Activated T-cell treated with anti-CD3 and anti-CD28 coated beads for 24 hours (primary cell): ENCODE measurements around the gene FAIM.
"Not testable (repeated sequence)": the region's sequence is repeated elsewhere in the genome, so short reads cannot be mapped to it uniquely, and the experiment has no call there.

Experiments used
- DNase-seq: peaks from one replicate; pipeline ENCODE4 v3.0.0-alpha.2; 2020; ENCODE audit warnings: low read depth

FAIM gene, protein sequence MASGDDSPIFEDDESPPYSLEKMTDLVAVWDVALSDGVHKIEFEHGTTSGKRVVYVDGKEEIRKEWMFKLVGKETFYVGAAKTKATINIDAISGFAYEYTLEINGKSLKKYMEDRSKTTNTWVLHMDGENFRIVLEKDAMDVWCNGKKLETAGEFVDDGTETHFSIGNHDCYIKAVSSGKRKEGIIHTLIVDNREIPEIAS

DNA sequence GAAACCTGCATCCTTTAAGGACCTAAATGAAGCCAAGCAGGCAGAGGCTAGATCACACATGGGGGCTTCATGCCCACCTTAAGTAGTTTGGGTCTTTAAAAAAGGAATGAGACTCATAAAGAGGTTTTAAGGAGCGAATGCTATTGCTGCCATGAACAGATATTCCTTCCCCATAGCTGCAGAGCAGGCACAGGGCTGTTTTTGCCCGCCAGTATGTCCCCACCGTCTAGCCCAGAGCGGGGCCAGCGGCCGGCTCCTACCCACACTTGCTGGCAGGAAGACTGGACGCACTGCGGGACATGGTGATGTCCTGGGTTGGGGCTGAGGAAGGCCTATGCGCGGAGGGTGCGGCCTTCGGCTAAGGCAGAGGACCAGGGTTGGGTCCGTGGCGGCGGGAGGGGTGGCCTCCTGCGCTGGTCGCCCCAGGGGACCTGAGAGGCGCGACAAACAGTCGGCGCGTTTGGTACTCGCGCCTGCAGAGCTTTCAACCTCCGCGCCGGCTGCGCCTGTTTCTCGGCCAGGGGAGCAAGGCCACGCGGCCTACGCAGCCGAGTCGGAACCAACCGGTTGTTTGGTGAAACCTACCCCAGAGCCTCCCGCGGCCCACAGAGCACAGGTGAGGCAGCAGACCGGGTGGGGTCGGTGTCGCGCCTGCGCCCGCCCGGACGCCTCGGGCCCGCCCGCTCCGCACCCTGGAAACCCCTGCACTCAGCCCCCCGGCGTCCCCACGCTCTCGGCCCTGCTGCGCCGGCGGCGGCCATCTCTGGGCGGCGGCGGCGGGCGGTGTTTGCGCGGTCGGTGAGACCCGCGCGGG, at the start of gene FAIM:
Gene FAIM, plus strand, starts transcription at position 450 of the 814 bp plus-strand sequence. CDS start 10,956 bp downstream, outside the sequence.
- peak; percentile 46 for DNase-seq

GRCh38 chr3:138559134-138559533, 49.4 kb upstream of the FAIM start:
- DNase-seq = no peak

- DNase-seq = no peak
Measured at GRCh38 chr3:138560501-138560900, 48.1 kb upstream of the FAIM start.

DNA sequence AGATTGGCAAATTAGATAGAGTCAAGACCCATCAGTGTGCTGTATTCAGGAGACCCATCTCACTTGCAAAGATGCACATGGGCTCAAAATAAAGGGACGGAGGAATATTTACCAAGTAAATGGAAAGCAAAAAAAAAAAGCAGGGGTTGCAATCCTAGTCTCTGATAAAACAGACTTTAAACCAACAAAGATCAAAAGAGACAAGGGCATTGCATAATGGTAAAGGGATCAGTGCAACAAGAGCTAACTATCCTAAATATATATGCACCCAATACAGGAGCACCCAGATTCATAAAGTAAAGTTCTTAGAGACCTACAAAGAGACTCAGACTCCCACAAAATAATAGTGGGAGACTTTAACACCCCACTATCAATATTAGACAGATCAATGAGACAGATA, 45.7 kb upstream of the FAIM start:
- DNase-seq = not testable (repeated sequence)

DNA sequence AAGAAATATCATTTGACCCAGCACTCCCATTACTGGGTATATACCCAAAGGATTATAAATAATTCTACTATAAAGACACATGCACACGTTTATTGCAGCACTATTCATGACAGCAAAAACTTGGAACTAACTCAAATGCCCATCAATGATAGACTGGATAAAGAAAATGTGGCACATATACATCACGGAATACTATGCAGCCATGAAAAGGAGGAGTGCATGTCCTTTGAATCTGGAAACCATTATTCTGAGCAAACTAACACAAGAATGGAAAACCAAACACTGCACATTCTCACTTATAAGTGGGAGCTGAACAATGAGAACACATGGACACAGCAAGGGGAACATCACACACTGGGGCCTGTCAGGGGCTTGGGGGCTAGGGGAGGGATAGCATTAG, 42.3 kb upstream of the FAIM start:
- not testable (repeated sequence) for DNase-seq

- DNase-seq = no peak
Measured at GRCh38 chr3:138567403-138567802, 41.2 kb upstream of the FAIM start.

GRCh38 chr3:138569090-138569489, 39.5 kb upstream of the FAIM start:
- DNase-seq = no peak

DNA sequence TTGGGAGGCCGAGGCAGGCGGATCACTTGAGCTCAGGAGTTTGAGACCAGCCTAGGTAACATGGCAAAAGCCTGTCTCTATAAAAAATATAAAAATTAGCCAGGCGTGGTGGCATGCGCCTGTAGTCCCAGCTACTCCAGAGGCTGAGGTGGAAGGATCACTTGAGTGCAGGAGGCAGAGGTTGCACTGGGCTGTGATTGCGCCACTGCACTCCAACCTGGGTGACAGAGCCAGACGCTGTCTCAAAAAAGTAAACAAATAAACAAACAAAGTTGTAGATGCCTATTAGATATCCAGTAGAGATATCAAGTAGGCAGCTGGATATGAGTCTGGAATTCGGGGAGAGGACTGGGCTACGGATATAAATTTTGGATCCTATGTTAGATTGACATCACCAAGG, 38.9 kb upstream of the FAIM start:
- not testable (repeated sequence) for DNase-seq

DNA sequence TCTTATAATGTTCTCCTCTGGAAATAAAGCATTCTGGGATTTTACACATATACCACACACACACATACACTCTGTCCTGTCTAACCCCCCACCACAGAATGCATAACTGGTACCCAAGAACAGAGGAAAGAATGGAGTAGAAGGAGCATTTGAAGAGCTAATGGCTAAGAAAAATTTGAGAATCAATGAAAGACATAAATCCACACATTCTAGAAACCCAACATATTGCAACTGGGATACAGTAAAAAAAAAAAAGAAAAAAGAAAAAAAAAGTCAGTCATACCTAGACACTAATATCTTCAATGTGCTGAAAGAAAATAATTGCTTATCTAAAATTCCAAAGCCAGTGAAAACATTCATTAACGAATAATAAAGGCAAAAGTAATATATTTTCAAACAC, 35.4 kb upstream of the FAIM start:
- DNase-seq = no peak

GRCh38 chr3:138578141-138578540, 30.4 kb upstream of the FAIM start:
- DNase-seq = no peak

DNA sequence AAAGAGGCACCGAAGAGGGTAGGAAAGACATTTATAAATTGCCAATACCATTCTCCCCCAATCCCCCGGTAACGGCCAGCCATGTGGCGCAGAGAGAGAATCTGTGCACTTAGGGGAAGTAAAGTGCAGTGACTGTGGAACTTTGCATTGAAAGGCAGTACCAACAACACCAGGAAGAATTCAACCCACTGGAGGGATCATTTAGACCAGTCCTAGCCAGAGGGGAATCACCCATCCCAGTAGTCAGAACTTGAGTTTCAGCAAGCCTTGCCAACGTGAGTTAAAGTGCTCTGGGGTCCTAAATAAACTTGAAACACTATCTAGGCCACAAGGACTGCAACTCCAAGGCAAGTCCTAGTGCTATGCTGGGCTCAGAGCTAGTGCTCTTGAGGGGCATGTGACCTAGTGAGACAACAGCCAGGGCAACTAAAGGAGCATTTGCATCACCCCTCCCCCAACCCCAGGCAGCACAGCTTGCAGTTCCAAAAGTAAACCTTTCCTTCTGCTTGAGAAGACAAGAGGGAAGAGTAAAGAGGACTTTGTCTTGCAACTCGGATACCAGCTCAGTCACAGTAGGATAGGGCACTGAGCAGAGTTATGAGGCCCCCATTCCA, 29.5 kb upstream of the FAIM start:
- DNase-seq = no peak

DNA sequence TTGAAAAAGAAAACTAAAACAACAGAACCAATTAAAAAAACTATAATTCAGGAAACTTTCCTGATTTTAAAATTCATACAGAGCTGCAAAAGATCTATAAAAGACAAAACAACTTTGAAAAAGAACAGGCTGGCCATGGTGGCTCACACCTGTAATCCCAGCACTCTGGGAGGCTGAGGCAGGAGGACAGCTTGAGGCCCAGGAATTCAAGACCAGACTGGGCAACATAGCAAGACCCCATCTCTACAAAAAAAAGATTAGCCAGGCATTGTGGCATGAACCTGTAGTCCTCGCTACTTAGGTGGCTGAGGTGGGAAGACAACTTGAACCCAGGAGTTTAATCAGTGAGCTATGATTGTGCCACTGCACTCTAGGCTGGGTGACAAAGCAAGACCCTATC, 21.2 kb upstream of the FAIM start:
- no peak for DNase-seq

- DNase-seq = no peak
Measured at GRCh38 chr3:138588445-138588844, 20.1 kb upstream of the FAIM start.

DNA sequence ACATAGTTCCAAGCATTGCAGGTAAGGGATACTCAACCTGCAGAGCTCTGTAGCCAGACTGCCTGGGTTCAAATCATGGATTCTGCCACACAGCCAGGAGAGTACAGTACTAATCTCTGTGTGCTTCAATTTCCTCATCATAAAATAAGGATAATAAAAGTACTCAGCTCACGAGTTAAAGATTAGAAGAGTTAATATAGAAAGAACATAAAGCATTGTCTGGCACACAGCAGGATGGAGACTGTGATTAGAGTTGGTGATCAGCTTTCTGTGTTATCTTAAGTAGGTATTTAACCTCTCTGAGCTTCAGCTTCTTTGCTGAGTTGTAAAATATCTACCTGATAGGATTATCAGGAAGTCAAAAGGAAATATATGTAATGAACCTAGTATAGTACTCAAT, 17.2 kb upstream of the FAIM start:
- no peak for DNase-seq

GRCh38 chr3:138593488-138594149, 15.0 kb upstream of the FAIM start:
- DNase-seq = no peak

- DNase-seq = peak; percentile 83
Measured at GRCh38 chr3:138594150-138594934, 14.2 kb upstream of the FAIM start, which contains the start of gene CEP70. Gene CEP70 (minus strand): TSS chr3:138594260. CDS start chr3:138572927, 21,333 bp downstream.

GRCh38 chr3:138594935-138595610, 13.5 kb upstream of the FAIM start:
- DNase-seq = no peak

DNA sequence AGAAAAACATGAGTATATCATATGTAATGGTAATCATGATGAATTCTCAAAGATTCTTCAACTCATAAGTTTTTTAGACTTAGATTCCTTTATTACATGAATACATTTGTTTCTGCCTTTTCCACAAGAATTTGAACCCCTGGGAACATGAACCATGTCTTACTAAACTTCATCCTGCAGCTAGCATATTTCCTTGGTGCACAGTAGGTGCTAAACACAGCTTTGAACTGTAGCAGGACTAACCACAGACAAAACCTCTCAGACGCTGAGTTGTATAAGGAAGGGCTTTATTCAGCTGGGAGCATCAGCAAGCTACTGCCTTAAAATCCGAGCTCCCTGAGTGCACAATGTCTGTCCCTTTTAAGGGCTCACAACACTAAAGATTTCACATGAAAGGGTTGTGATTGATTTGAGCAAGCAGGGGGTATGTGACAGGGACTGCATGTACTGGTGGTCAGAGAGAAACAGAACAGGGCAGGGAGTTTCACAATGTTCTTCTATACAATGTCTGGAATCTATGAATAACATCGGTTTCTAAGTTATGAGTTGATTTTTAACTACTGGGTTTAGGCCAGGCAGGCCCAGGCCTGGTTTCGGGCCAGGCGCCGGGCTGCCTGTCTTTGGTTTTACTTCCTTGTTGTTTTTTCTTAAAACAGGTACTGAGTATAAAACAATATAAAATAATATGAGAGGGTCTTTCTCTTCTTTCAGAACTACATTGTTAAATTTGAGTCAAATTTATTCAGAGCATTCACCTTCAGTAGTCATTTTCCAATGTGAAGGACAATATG, 11.2 kb upstream of the FAIM start:
- DNase-seq = not testable (repeated sequence)

DNA sequence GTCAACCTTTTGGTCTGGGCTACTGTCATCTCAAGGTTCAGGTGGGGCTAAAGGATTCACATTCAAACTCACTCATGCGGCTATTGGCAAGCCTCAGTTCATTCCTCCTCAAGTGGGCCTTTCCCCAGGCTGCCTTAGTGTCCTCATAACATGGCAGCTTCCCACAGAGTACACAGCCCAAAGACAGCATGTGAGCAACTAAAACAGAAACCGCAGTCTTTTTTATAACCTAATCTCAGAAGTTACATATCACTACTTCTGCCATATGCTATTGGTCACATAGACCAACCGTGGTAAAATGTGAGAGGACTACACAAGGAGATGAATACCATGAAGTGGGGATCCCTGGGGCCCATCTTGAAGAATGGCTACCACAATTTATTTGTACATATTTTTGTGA, 10.0 kb upstream of the FAIM start:
- DNase-seq = no peak

- DNase-seq = no peak
Measured at GRCh38 chr3:138600100-138600745, 8.3 kb upstream of the FAIM start.
